GM19452 (cell line): ENCODE measurements around the gene ANKFY1.

ENCODE experiments used
- ATAC-seq: cut with Tn5 transposase; IDR thresholded peaks from one replicate; pipeline ENCODE4 v1.9.1; 2021; ENCODE audit not compliant: unreplicated experiment

Gene ANKFY1

GRCh38 chr17:4182043-4182442, 81.7 kb downstream of the ANKFY1 start:
- ATAC-seq: no peak

GRCh38 chr17:4180791-4181190, 83.0 kb downstream of the ANKFY1 start:
- no peak for ATAC-seq

- ATAC-seq: no peak
These were observed 84.7 kb downstream of the ANKFY1 start for GRCh38 chr17:4179071-4179470.

GRCh38 chr17:4178651-4179050, 85.1 kb downstream of the ANKFY1 start:
- no peak for ATAC-seq

- ATAC-seq: no peak
These were observed 86.0 kb downstream of the ANKFY1 start for GRCh38 chr17:4177806-4178205.

- ATAC-seq: no peak
These were observed 86.8 kb downstream of the ANKFY1 start for GRCh38 chr17:4176808-4177472.

- ATAC-seq: no peak
These were observed 87.6 kb downstream of the ANKFY1 start for GRCh38 chr17:4175921-4176807.

GRCh38 chr17:4174556-4174955, 89.2 kb downstream of the ANKFY1 start:
- ATAC-seq: no peak

- ATAC-seq: no peak
These were observed 90.0 kb downstream of the ANKFY1 start for GRCh38 chr17:4173781-4174180.

- no peak for ATAC-seq
These were observed 91.4 kb downstream of the ANKFY1 start for GRCh38 chr17:4172356-4172755.

GRCh38 chr17:4170639-4171280, 93.0 kb downstream of the ANKFY1 start:
- ATAC-seq: no peak

- no peak for ATAC-seq
These were observed 96.0 kb downstream of the ANKFY1 start for GRCh38 chr17:4167786-4168185.

- no peak for ATAC-seq
These were observed 97.4 kb downstream of the ANKFY1 start for GRCh38 chr17:4166419-4166818.

- ATAC-seq: no peak
These were observed 98.3 kb downstream of the ANKFY1 start for GRCh38 chr17:4165301-4166010.

GRCh38 chr17:4163951-4164350, 99.8 kb downstream of the ANKFY1 start:
- no peak for ATAC-seq

- ATAC-seq: no peak
These were observed 100.9 kb downstream of the ANKFY1 start for GRCh38 chr17:4162775-4163466.

GRCh38 chr17:4162321-4162720, 101.5 kb downstream of the ANKFY1 start:
- ATAC-seq: no peak

GRCh38 chr17:4161967-4162305, 101.8 kb downstream of the ANKFY1 start:
- no peak for ATAC-seq

- ATAC-seq: no peak
These were observed 102.4 kb downstream of the ANKFY1 start for GRCh38 chr17:4161192-4161966.

GRCh38 chr17:4160294-4160859, 103.4 kb downstream of the ANKFY1 start:
- ATAC-seq: no peak
